GM18519 (cell line): ENCODE measurements around the gene UBL7.

Source experiments
- ATAC-seq: cut with Tn5 transposase; IDR thresholded peaks from one replicate; pipeline ENCODE4 v1.9.1; 2021; ENCODE audit warnings: mild to moderate bottlenecking, moderate library complexity; ENCODE audit not compliant: unreplicated experiment, low FRiP score

UBL7 gene

GRCh38 chr15:74424901-74425528, 35.9 kb downstream of the UBL7 start:
- no peak for ATAC-seq

- no peak for ATAC-seq
Measured at GRCh38 chr15:74423431-74424257, 37.3 kb downstream of the UBL7 start.

GRCh38 chr15:74422652-74423430, 38.1 kb downstream of the UBL7 start:
- ATAC-seq: no peak

- ATAC-seq: no peak
Measured at GRCh38 chr15:74422265-74422651, 38.7 kb downstream of the UBL7 start.

- no peak for ATAC-seq
Measured at GRCh38 chr15:74421302-74422245, 39.4 kb downstream of the UBL7 start.

- ATAC-seq: no peak
Measured at GRCh38 chr15:74420193-74420905, 40.6 kb downstream of the UBL7 start.

- no peak for ATAC-seq
Measured at GRCh38 chr15:74419432-74419831, 41.5 kb downstream of the UBL7 start.

GRCh38 chr15:74418575-74419338, 42.2 kb downstream of the UBL7 start:
- no peak for ATAC-seq

GRCh38 chr15:74417670-74418069, 43.3 kb downstream of the UBL7 start:
- ATAC-seq: no peak

- ATAC-seq: no peak
Measured at GRCh38 chr15:74417225-74417624, 43.7 kb downstream of the UBL7 start.

GRCh38 chr15:74415966-74416916, 44.7 kb downstream of the UBL7 start:
- no peak for ATAC-seq

- no peak for ATAC-seq
Measured at GRCh38 chr15:74414603-74415338, 46.2 kb downstream of the UBL7 start.

GRCh38 chr15:74414081-74414580, 46.8 kb downstream of the UBL7 start:
- no peak for ATAC-seq

- ATAC-seq: no peak
Measured at GRCh38 chr15:74413350-74414080, 47.4 kb downstream of the UBL7 start.

- ATAC-seq: no peak
Measured at GRCh38 chr15:74412159-74412558, 48.8 kb downstream of the UBL7 start.

GRCh38 chr15:74411686-74412085, 49.3 kb downstream of the UBL7 start:
- ATAC-seq: no peak
